ENCODE results near the gene MAML2.

GRCh38 chr11:96055706-96056387, 287.1 kb downstream of the MAML2 start:
- TF ChIP-seq POLR2A (IDR thresholded peaks at IDR 0.05; ENCODE audit: low read depth) (no peak), POLR2AphosphoS5 (IDR thresholded peaks at IDR 0.05) (no peak), EP300 (IDR thresholded peaks at IDR 0.05) (no peak)
- TF ChIP-seq, protein P1, sequence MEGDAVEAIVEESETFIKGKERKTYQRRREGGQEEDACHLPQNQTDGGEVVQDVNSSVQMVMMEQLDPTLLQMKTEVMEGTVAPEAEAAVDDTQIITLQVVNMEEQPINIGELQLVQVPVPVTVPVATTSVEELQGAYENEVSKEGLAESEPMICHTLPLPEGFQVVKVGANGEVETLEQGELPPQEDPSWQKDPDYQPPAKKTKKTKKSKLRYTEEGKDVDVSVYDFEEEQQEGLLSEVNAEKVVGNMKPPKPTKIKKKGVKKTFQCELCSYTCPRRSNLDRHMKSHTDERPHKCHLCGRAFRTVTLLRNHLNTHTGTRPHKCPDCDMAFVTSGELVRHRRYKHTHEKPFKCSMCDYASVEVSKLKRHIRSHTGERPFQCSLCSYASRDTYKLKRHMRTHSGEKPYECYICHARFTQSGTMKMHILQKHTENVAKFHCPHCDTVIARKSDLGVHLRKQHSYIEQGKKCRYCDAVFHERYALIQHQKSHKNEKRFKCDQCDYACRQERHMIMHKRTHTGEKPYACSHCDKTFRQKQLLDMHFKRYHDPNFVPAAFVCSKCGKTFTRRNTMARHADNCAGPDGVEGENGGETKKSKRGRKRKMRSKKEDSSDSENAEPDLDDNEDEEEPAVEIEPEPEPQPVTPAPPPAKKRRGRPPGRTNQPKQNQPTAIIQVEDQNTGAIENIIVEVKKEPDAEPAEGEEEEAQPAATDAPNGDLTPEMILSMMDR (IDR thresholded peaks at IDR 0.05): no peak

Data from esophagus muscularis mucosa (tissue), 4 donors.